Loucy (cell line): Measurements from ENCODE around the gene CDH5.

Source experiments
- H2AFZ ChIP-seq: fragments of 200-600 bp; sonication (generic); 2 replicates; pipeline ENCODE4 v1.6.0; 2016; ENCODE audit warnings: antibody characterized with exemption, mild to moderate bottlenecking, low read length, moderate library complexity
- H3F3A ChIP-seq: fragments of 200-600 bp; 2 replicates; pipeline ENCODE4 v1.6.0; 2016; ENCODE audit warnings: antibody characterized with exemption, low read depth, mild to moderate bottlenecking
- H3K27me3 ChIP-seq: fragments of 200-600 bp; sonication (generic); 2 replicates; pipeline ENCODE4 v1.6.1; 2014; ENCODE audit warnings: low read length, mild to moderate bottlenecking; ENCODE audit not compliant: insufficient read depth, poor library complexity, severe bottlenecking
- H3K36me3 ChIP-seq: fragments of 200-600 bp; sonication (generic); 2 replicates; pipeline ENCODE4 v1.6.1; 2016; ENCODE audit warnings: low read length; ENCODE audit not compliant: insufficient read depth
- H3K4me1 ChIP-seq: fragments of 200-600 bp; sonication (generic); 2 replicates; pipeline ENCODE4 v1.5.1; 2014; ENCODE audit warnings: low read length, mild to moderate bottlenecking; ENCODE audit not compliant: insufficient read depth, poor library complexity, severe bottlenecking
- H3K4me2 ChIP-seq: fragments of 200-600 bp; sonication (generic); 2 replicates; pipeline ENCODE4 v1.6.0; 2014; ENCODE audit warnings: antibody characterized with exemption, low read length, low read depth, mild to moderate bottlenecking; ENCODE audit not compliant: poor library complexity, severe bottlenecking
- H3K4me3 ChIP-seq: fragments of 200-600 bp; sonication (generic); 2 replicates; pipeline ENCODE4 v1.5.1; 2014; ENCODE audit warnings: low read length, mild to moderate bottlenecking, mixed read lengths; ENCODE audit not compliant: poor library complexity, severe bottlenecking
- H3K79me2 ChIP-seq: fragments of 200-600 bp; sonication (generic); 2 replicates; pipeline ENCODE4 v1.6.1; 2014; ENCODE audit warnings: low read length; ENCODE audit not compliant: insufficient read depth
- H3K9ac ChIP-seq: fragments of 200-600 bp; sonication (generic); 2 replicates; pipeline ENCODE4 v1.6.0; 2014; ENCODE audit warnings: mild to moderate bottlenecking, low read depth, low read length, moderate library complexity; ENCODE audit not compliant: poor library complexity, severe bottlenecking
- H3K9me2 ChIP-seq: fragments of 200-600 bp; sonication (generic); replicated peaks from 2 replicates; pipeline ENCODE4 v1.6.1; 2016; ENCODE audit warnings: low read depth, low read length, mixed read lengths
- H3K9me3 ChIP-seq: fragments of 200-600 bp; sonication (generic); 2 replicates; pipeline ENCODE4 v1.6.1; 2014; ENCODE audit warnings: mild to moderate bottlenecking, antibody characterized with exemption, low read length, low read depth; ENCODE audit not compliant: insufficient read depth
- H4K20me1 ChIP-seq: fragments of 200-600 bp; sonication (generic); 2 replicates; pipeline ENCODE4 v1.6.0; 2014; ENCODE audit warnings: antibody characterized with exemption, low read length, mild to moderate bottlenecking; ENCODE audit not compliant: insufficient read depth, poor library complexity, severe bottlenecking
- CTCF ChIP-seq: fragments of 200-600 bp; sonication (generic); conservative IDR thresholded peaks from 2 replicates; pipeline ENCODE4 v1.5.1; 2014; ENCODE audit warnings: mild to moderate bottlenecking, antibody characterized with exemption, low read length
- EZH2phosphoT487 ChIP-seq: fragments of 200-600 bp; IDR thresholded peaks from 2 replicates; pipeline ENCODE4 v1.6.1; 2018; ENCODE audit warnings: antibody characterized with exemption, mild to moderate bottlenecking, moderate library complexity, borderline replicate concordance

The CDH5 gene

GRCh38 chr16:66358231-66358630, 8.3 kb upstream of the CDH5 start:
- no peaks in the 10 kb centered on the region for H3K27me3 ChIP-seq

GRCh38 chr16:66359012-66359411, 7.5 kb upstream of the CDH5 start:
- H3K9ac ChIP-seq = no peak overlapping the region
- H3K27me3 ChIP-seq = no peaks in the 10 kb centered on the region
- no peak overlapping the region for H3K4me2 ChIP-seq
- no peaks in the 10 kb centered on the region for H3K9me2 ChIP-seq
- H3K79me2 ChIP-seq = no peaks in the 10 kb centered on the region
- no peaks in the 10 kb centered on the region for H4K20me1 ChIP-seq
- H3K36me3 ChIP-seq = no peaks in the 10 kb centered on the region
- TF ChIP-seq EZH2phosphoT487 (no peak), CTCF (no peak)
- peaks cover under 1% of the 10 kb centered on the region for H3K4me1 ChIP-seq
- no peaks in the 10 kb centered on the region for H3F3A ChIP-seq
- H2AFZ ChIP-seq = no peak overlapping the region
- H3K9me3 ChIP-seq = no peaks in the 10 kb centered on the region
- H3K4me3 ChIP-seq = no peak overlapping the region

More at GRCh38 chr16:66358231-66358630, 8.3 kb upstream of the CDH5 start:
- H3K4me2 ChIP-seq = no peak overlapping the region
- no peaks in the 10 kb centered on the region for H4K20me1 ChIP-seq
- H2AFZ ChIP-seq = no peak overlapping the region
- H3K9ac ChIP-seq = no peak overlapping the region
- no peaks in the 10 kb centered on the region for H3K36me3 ChIP-seq
- no peak overlapping the region for H3K4me3 ChIP-seq
- no peak for TF ChIP-seq EZH2phosphoT487
- TF ChIP-seq CTCF = no peak
- H3K9me2 ChIP-seq = no peaks in the 10 kb centered on the region
- no peaks in the 10 kb centered on the region for H3K9me3 ChIP-seq
- no peaks in the 10 kb centered on the region for H3F3A ChIP-seq
- no peaks in the 10 kb centered on the region for H3K79me2 ChIP-seq
- no peaks in the 10 kb centered on the region for H3K4me1 ChIP-seq

- Histone ChIP-seq H3K36me3 (no peaks in the 10 kb centered on the region), H3K4me2 (no peak overlapping the region), H2AFZ (no peak overlapping the region), H3K4me1 (peaks cover 4% of the 10 kb centered on the region), H3K9me2 (no peaks in the 10 kb centered on the region), H3F3A (no peaks in the 10 kb centered on the region), H3K9me3 (no peaks in the 10 kb centered on the region), H4K20me1 (no peaks in the 10 kb centered on the region), H3K79me2 (no peaks in the 10 kb centered on the region), H3K9ac (no peak overlapping the region), H3K27me3 (no peaks in the 10 kb centered on the region), H3K4me3 (no peak overlapping the region)
- no peak for TF ChIP-seq CTCF
- no peak for TF ChIP-seq EZH2phosphoT487
These were observed 6.5 kb upstream of the CDH5 start for GRCh38 chr16:66359811-66360608.
